ENCODE data around the gene PODN.

Gene PODN

DNA sequence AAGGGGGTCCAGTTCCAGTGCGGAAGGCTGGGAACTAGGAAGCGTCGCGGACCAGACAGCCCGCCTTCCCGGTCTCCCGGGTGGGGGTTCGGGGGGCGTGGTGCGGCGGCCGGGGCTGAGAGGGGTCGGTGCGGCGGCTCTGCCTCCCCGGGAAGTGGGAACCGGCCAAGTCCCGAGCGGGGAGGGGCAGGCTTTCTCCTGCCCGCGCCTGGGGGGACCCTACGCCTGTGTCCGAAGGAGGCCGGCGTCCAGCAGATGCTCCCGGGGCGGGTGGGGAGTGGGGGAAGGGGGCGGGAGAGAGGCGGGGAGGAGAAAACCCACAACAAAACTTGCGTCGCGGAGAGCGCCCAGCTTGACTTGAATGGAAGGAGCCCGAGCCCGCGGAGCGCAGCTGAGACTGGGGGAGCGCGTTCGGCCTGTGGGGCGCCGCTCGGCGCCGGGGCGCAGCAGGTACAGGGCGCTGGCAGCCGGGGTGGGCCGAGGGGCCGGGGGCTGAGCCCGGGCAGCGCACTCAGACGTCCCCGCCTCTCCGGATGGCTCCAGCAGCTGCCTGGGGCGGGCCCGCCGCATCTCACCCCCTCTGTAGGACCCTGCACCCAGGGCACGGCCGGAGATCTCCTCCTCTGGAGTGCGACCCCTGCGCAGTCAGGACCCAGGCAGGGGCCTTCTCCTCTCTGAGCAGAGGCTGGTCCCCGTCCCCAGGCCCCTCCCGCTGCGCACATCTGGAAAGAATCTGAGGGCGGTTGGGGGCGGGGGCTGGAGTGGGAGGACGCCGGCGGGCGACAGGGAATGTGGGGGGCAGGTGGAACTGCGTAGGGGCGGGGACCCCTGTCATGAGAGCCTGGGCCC lies at the start of gene PODN:
TSS of gene PODN (plus strand) at position 355 of the 849 bp plus-strand sequence. CDS start 7,643 bp downstream, outside the sequence.
- H3K4me3 ChIP-seq (ENCODE audit: low read depth in 1 of 2, low read length in 2 of 2): no peak within 1 kb of the TSS
- H3K79me2 ChIP-seq (ENCODE audit: insufficient read depth, low read length): no peaks in the 10 kb centered on the region
- no peaks in the 10 kb centered on the region for H3K9me3 ChIP-seq (ENCODE audit: insufficient read depth, low read length, severe bottlenecking)
- no peaks in the 10 kb centered on the region for H3K36me3 ChIP-seq (ENCODE audit: insufficient read depth, low read length)
- H3K9ac ChIP-seq (ENCODE audit: low read depth, low read length): no peak within 1 kb of the TSS
- DNase-seq: no peak
- H4K20me1 ChIP-seq (ENCODE audit: insufficient read depth, low read length): no peaks in the 10 kb centered on the region
- TF ChIP-seq, protein P1, sequence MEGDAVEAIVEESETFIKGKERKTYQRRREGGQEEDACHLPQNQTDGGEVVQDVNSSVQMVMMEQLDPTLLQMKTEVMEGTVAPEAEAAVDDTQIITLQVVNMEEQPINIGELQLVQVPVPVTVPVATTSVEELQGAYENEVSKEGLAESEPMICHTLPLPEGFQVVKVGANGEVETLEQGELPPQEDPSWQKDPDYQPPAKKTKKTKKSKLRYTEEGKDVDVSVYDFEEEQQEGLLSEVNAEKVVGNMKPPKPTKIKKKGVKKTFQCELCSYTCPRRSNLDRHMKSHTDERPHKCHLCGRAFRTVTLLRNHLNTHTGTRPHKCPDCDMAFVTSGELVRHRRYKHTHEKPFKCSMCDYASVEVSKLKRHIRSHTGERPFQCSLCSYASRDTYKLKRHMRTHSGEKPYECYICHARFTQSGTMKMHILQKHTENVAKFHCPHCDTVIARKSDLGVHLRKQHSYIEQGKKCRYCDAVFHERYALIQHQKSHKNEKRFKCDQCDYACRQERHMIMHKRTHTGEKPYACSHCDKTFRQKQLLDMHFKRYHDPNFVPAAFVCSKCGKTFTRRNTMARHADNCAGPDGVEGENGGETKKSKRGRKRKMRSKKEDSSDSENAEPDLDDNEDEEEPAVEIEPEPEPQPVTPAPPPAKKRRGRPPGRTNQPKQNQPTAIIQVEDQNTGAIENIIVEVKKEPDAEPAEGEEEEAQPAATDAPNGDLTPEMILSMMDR (IDR thresholded peaks at IDR 0.05; ENCODE audit: borderline replicate concordance, extremely low read depth, low read length, poor library complexity, severe bottlenecking): no peak
- no peak for TF ChIP-seq EZH2 (IDR thresholded peaks at IDR 0.05; ENCODE audit: borderline replicate concordance, low read depth, low read length, severe bottlenecking)
- H2AFZ ChIP-seq (ENCODE audit: low read depth, low read length): no peak within 1 kb of the TSS
- no peak within 1 kb of the TSS for H3K27ac ChIP-seq (ENCODE audit: low read length)
- no peak; the same call in 2 of the 3 replicates for ATAC-seq (ENCODE audit: insufficient read depth, low read depth)
- no peaks in the 10 kb centered on the region for H3K4me1 ChIP-seq (ENCODE audit: insufficient read depth, low read length)
- H3K4me2 ChIP-seq (ENCODE audit: insufficient read depth, low read length): no peak within 1 kb of the TSS
- H3K27me3 ChIP-seq (ENCODE audit: insufficient read depth, low read length, poor library complexity): peaks cover 16% of the 10 kb centered on the region

DNA sequence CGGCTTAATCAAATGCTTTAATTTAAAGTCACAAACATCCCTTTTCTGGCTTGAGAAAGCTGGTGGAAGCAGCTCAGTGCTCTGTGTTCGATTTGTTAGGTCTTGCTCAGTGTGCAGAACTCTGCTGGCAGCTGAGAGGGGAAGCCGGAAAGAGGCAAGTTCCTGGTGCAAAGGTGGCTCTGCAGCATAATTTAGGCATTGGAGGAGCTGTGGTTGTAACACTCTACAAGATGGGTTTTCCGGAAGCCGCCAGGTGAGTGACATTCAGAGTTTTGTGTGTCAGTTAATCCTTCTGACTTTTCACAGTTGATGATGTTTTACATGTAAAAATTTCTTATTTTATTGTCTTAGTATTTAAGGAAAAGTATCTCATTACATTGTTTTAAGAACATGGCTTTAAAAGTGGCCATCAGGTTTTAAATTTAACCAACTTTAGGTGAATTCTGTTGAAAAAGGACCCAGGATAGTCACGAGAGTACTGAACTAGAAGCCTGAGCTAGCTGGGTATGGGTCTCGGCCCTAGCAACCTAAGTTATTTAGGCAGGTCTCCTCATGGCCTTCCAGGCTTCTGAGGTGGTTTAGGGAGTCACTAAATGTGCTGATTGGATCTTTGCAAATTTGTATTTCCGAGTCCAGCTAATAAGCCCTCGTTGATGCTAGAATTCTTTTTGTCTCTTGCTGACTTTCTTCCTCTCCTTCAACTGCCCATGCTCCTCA lies 47.1 kb upstream of the PODN start:
- TF ChIP-seq, protein P1 (IDR thresholded peaks at IDR 0.05; ENCODE audit: borderline replicate concordance, extremely low read depth, low read length, poor library complexity, severe bottlenecking): no peak
- TF ChIP-seq EZH2 (IDR thresholded peaks at IDR 0.05; ENCODE audit: borderline replicate concordance, low read depth, low read length, severe bottlenecking): no peak
- ATAC-seq (ENCODE audit: insufficient read depth, low read depth): peak; percentile 100
- peak overlapping the region; percentile 100 for H3K4me2 ChIP-seq (ENCODE audit: insufficient read depth, low read length)
- no peaks in the 10 kb centered on the region for H3K9me3 ChIP-seq (ENCODE audit: insufficient read depth, low read length, severe bottlenecking)
- DNase-seq: peak; percentile 89
- no peaks in the 10 kb centered on the region for H3K36me3 ChIP-seq (ENCODE audit: insufficient read depth, low read length)
- peaks cover 37% of the 10 kb centered on the region for H3K79me2 ChIP-seq (ENCODE audit: insufficient read depth, low read length)
- H3K9ac ChIP-seq (ENCODE audit: low read depth, low read length): peak overlapping the region; percentile 64
- peaks cover 28% of the 10 kb centered on the region for H3K4me1 ChIP-seq (ENCODE audit: insufficient read depth, low read length)
- H3K27me3 ChIP-seq (ENCODE audit: insufficient read depth, low read length, poor library complexity): no peaks in the 10 kb centered on the region
- peak overlapping the region; percentile 73 for H3K27ac ChIP-seq (ENCODE audit: low read length)
- peak overlapping the region; percentile 82 for H2AFZ ChIP-seq (ENCODE audit: low read depth, low read length)
- H3K4me3 ChIP-seq (ENCODE audit: low read depth in 1 of 2, low read length in 2 of 2): peak overlapping the region; percentile 69 to 90
- H4K20me1 ChIP-seq (ENCODE audit: insufficient read depth, low read length): no peaks in the 10 kb centered on the region

- Histone ChIP-seq H3K9me3 (ENCODE audit: insufficient read depth, low read length, severe bottlenecking) (no peaks in the 10 kb centered on the region), H2AFZ (ENCODE audit: low read depth, low read length) (peak overlapping the region; percentile 82; the same call in 1 of the 2 replicates), H3K4me3 (ENCODE audit: low read depth in 1 of 2, low read length in 2 of 2) (peak overlapping the region; percentile 69 to 90), H3K27me3 (ENCODE audit: insufficient read depth, low read length, poor library complexity) (no peaks in the 10 kb centered on the region), H3K36me3 (ENCODE audit: insufficient read depth, low read length) (no peaks in the 10 kb centered on the region), H4K20me1 (ENCODE audit: insufficient read depth, low read length) (no peaks in the 10 kb centered on the region), H3K27ac (ENCODE audit: low read length) (peak overlapping the region; percentile 73), H3K4me1 (ENCODE audit: insufficient read depth, low read length) (peaks cover 28% of the 10 kb centered on the region), H3K79me2 (ENCODE audit: insufficient read depth, low read length) (peaks cover 37% of the 10 kb centered on the region), H3K9ac (ENCODE audit: low read depth, low read length) (peak overlapping the region; percentile 64), H3K4me2 (ENCODE audit: insufficient read depth, low read length) (peak overlapping the region; percentile 100)
- no peak for DNase-seq
- no peak; the same call in 2 of the 3 replicates for ATAC-seq (ENCODE audit: insufficient read depth, low read depth)
- TF ChIP-seq, protein P1 (IDR thresholded peaks at IDR 0.05; ENCODE audit: borderline replicate concordance, extremely low read depth, low read length, poor library complexity, severe bottlenecking): no peak
- no peak for TF ChIP-seq EZH2 (IDR thresholded peaks at IDR 0.05; ENCODE audit: borderline replicate concordance, low read depth, low read length, severe bottlenecking)
These were observed 46.5 kb upstream of the PODN start for GRCh38 chr1:53015508-53015860.
